ENCODE measurements around the gene SH3BGRL. TPM values are rescaled to one million over a fixed set of nuclear protein-coding genes. Genes with fewer than 3 reads are reported as not detected.

SH3BGRL gene
- polyA plus RNA-seq, 3 donors, result 203 to 374 (median 318) TPM

DNA sequence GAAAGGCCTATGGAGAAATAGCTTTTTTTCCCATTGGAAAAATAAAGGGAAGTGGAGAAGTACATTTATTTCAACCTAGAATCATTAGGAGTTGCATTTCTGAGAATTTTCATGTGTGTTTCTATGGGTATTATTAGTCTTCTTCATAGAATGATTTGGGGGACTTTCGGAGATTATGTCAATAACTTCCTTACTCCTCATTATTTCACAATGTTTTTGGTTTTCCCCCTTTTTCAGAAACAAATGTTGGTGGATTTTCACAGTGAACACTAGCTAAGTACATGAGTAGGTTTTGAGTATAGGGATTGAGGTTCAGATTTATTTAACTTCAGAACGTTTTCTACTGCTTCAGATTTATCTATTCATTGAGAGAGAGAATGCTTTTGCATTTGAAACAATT lies 54.0 kb downstream of the SH3BGRL start:
- TF ChIP-seq, protein P1, sequence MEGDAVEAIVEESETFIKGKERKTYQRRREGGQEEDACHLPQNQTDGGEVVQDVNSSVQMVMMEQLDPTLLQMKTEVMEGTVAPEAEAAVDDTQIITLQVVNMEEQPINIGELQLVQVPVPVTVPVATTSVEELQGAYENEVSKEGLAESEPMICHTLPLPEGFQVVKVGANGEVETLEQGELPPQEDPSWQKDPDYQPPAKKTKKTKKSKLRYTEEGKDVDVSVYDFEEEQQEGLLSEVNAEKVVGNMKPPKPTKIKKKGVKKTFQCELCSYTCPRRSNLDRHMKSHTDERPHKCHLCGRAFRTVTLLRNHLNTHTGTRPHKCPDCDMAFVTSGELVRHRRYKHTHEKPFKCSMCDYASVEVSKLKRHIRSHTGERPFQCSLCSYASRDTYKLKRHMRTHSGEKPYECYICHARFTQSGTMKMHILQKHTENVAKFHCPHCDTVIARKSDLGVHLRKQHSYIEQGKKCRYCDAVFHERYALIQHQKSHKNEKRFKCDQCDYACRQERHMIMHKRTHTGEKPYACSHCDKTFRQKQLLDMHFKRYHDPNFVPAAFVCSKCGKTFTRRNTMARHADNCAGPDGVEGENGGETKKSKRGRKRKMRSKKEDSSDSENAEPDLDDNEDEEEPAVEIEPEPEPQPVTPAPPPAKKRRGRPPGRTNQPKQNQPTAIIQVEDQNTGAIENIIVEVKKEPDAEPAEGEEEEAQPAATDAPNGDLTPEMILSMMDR (IDR thresholded peaks at IDR 0.05), result no peak
- Histone ChIP-seq H3K9ac (ENCODE audit: insufficient read depth, low read length, poor library complexity, severe bottlenecking) (no peak overlapping the region), H3K27ac (ENCODE audit: low read depth in 1 of 2, low read length in 2 of 2) (no peak overlapping the region), H3K9me3 (replicated peaks in 1 of 2; ENCODE audit: control insufficient read depth in 1 of 2, insufficient read depth in 1 of 2, low read length in 2 of 2) (no peaks in the 10 kb centered on the region), H3K4me3 (replicated peaks in 1 of 3; ENCODE audit: low read depth in 2 of 3, low read length in 3 of 3) (no peak overlapping the region), H3K36me3 (replicated peaks in 1 of 2; ENCODE audit: control insufficient read depth in 1 of 2, insufficient read depth in 2 of 2, low read length in 2 of 2) (no peaks in the 10 kb centered on the region), H4K20me1 (ENCODE audit: insufficient read depth, low read length) (peaks cover 87% of the 10 kb centered on the region), H3K4me2 (replicated peaks; ENCODE audit: extremely low read depth, low read length, poor library complexity, severe bottlenecking) (no peak overlapping the region), H3K79me2 (ENCODE audit: insufficient read depth, low read length) (peaks cover 46% of the 10 kb centered on the region), H3K27me3 (ENCODE audit: control insufficient read depth in 2 of 2, insufficient read depth in 2 of 2, low read length in 2 of 2) (no peaks in the 10 kb centered on the region), H3K4me1 (ENCODE audit: control insufficient read depth in 1 of 2, insufficient read depth in 2 of 2, low read length in 2 of 2) (peaks cover 13 to 17% of the 10 kb centered on the region in 2 donors), H2AFZ (ENCODE audit: insufficient read depth, low read depth, low read length, poor library complexity, severe bottlenecking) (no peak overlapping the region)
- H3K4me1 Mint-ChIP-seq, result peaks cover 31% of the 10 kb centered on the region
- no peak overlapping the region for H3K4me3 Mint-ChIP-seq
- H3K27ac Mint-ChIP-seq, result peak overlapping the region in 1 of 7 donors; percentile 6
- no CpG with 5 or more reads among the region's 2 CpGs for WGBS (ENCODE audit: insufficient coverage)
- H3K36me3 Mint-ChIP-seq, result peaks cover 0 to 3% of the 10 kb centered on the region in 2 donors
- intact Hi-C loops (cut with micrococcal nuclease), result no loop called here
- no peaks in the 10 kb centered on the region for H3K27me3 Mint-ChIP-seq (ENCODE audit: low read depth in 3 of 3)
- H3K9me3 Mint-ChIP-seq, result no peaks in the 10 kb centered on the region
- peak in 1 of 3 donors; percentile 21 for DNase-seq

DNA sequence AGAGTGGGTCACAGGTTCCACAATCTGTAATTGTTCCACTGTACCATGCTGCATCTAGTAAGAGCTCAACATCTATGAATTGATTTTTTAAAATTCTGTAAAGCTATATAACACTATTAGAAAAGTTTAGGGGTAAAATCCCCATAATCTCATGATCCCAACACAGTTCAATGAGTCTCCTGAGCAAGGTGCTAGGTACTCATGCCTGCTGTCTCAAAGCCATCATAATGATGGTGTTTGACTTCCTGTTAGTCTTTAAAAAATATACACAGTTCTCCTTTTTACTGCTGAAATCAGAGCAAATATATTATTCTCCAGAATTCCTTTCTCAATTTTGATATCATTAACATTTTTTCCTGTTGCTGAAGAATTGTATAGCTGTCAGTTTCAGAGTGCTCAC lies 55.9 kb downstream of the SH3BGRL start:
- peaks cover 53% of the 10 kb centered on the region for H3K79me2 ChIP-seq (ENCODE audit: insufficient read depth, low read length)
- H3K36me3 ChIP-seq (replicated peaks in 1 of 2; ENCODE audit: control insufficient read depth in 1 of 2, insufficient read depth in 2 of 2, low read length in 2 of 2), result no peaks in the 10 kb centered on the region
- H3K27me3 ChIP-seq (ENCODE audit: control insufficient read depth in 2 of 2, insufficient read depth in 2 of 2, low read length in 2 of 2), result no peaks in the 10 kb centered on the region
- intact Hi-C loops (cut with micrococcal nuclease), result no loop called here
- H3K4me1 ChIP-seq (ENCODE audit: control insufficient read depth in 1 of 2, insufficient read depth in 2 of 2, low read length in 2 of 2), result peaks cover 13 to 17% of the 10 kb centered on the region in 2 donors
- peaks cover 31% of the 10 kb centered on the region for H3K4me1 Mint-ChIP-seq
- H3K9me3 Mint-ChIP-seq, result no peaks in the 10 kb centered on the region
- peak overlapping the region in 3 of 7 donors; percentile 36 to 60 (median 44) for H3K27ac Mint-ChIP-seq
- peak overlapping the region in 1 of 2 donors; percentile 10 for H3K27ac ChIP-seq (ENCODE audit: low read depth in 1 of 2, low read length in 2 of 2)
- no peak for DNase-seq
- peaks cover 0 to 3% of the 10 kb centered on the region in 2 donors for H3K36me3 Mint-ChIP-seq
- H3K4me2 ChIP-seq (replicated peaks; ENCODE audit: extremely low read depth, low read length, poor library complexity, severe bottlenecking), result no peak overlapping the region
- no peak overlapping the region for H3K9ac ChIP-seq (ENCODE audit: insufficient read depth, low read length, poor library complexity, severe bottlenecking)
- no peaks in the 10 kb centered on the region for H3K27me3 Mint-ChIP-seq (ENCODE audit: low read depth in 3 of 3)
- peaks cover 96% of the 10 kb centered on the region for H4K20me1 ChIP-seq (ENCODE audit: insufficient read depth, low read length)
- H3K9me3 ChIP-seq (replicated peaks in 1 of 2; ENCODE audit: control insufficient read depth in 1 of 2, insufficient read depth in 1 of 2, low read length in 2 of 2), result no peaks in the 10 kb centered on the region
- no peak overlapping the region for H2AFZ ChIP-seq (ENCODE audit: insufficient read depth, low read depth, low read length, poor library complexity, severe bottlenecking)
- H3K4me3 Mint-ChIP-seq, result no peak overlapping the region
- TF ChIP-seq, protein P1 (IDR thresholded peaks at IDR 0.05), result no peak
- no peak overlapping the region for H3K4me3 ChIP-seq (replicated peaks in 1 of 3; ENCODE audit: low read depth in 2 of 3, low read length in 3 of 3)
